K562 (cell line): Measurements from ENCODE around the gene SND1. TPM values are rescaled to one million over a fixed set of nuclear protein-coding genes. Genes with fewer than 3 reads are reported as not detected.

Experiments used
- ATAC-seq: fragments of 200-7000 bp; cut with Tn5 transposase; 3 replicates; pipeline ENCODE4 v1.9.1; 2020; ENCODE audit warnings: moderate library complexity
- BruUV-seq: library from RNA; stranded (reverse); fragments of 400-500 nt; replicated peaks from 2 replicates; lab custom pipeline; 2021; lab: Mats Ljungman, UMichigan
- CTCF ChIA-PET: fragments of 300-600 bp; formaldehyde crosslinking; extraction: SDS; loops from one replicate; lab custom pipeline; 2021; ENCODE audit warnings: low intra/inter-chr PET ratio; lab: Yijun Ruan, JAX
- POLR2A ChIA-PET: fragments of 300-600, 350-650 bp; sonication (Branson Sonifier 250); formaldehyde crosslinking; extraction: SDS; loops from one replicate; lab custom pipeline; 2021; ENCODE audit warnings: antibody characterized with exemption, inconsistent platforms; lab: Yijun Ruan, JAX
- DNase-seq, 4 experiments: peaks; one replicate each; pipeline versions ENCODE4 v3.0.0 to v3.0.0-alpha.2; 2011 to 2018; ENCODE audit warnings: low spot score in 3 of 4, mixed read lengths in 3 of 4; ENCODE audit errors: extremely low read depth in 1 of 4
- FAIRE-seq: peaks from 2 replicates; lab custom pipeline; 2011; peaks lifted over from hg19 to GRCh38; lab: Jason Lieb, UNC
- H2AFZ ChIP-seq: 2 replicates; pipeline ENCODE4 v1.6.0; 2011; ENCODE audit warnings: low read depth, low read length, control low read depth, inconsistent platforms
- H3K27ac ChIP-seq: fragments of 200-600 bp; 3 replicates; pipeline ENCODE4 v1.8.0; 2011; ENCODE audit warnings: low read depth, mild to moderate bottlenecking, control low read depth, inconsistent platforms, low read length, moderate library complexity, mixed read lengths; ENCODE audit errors: extremely low read depth
- H3K27me3 ChIP-seq, 2 experiments: fragments of 300-600 bp in 1 of 2; 2 replicates in 1 of 2; 3 replicates in 1 of 2; pipeline versions ENCODE4 v1.6.0 to v1.8.0; 2011; ENCODE audit warnings: inconsistent platforms in 2 of 2, low read length in 2 of 2, mild to moderate bottlenecking in 1 of 2, mixed read lengths in 1 of 2, moderate library complexity in 1 of 2; ENCODE audit not compliant: control insufficient read depth in 2 of 2, insufficient read depth in 2 of 2
- H3K36me3 ChIP-seq: fragments of 300-600 bp; 3 replicates; pipeline ENCODE4 v1.8.0; 2011; ENCODE audit warnings: mild to moderate bottlenecking, low read length, inconsistent platforms; ENCODE audit not compliant: control insufficient read depth, insufficient read depth
- H3K4me1 ChIP-seq, 2 experiments: fragments of 200-600 bp in 1 of 2; replicated peaks in 1 of 2; 2 replicates in 1 of 2; 3 replicates in 1 of 2; pipeline versions ENCODE4 v1.5.1 to v1.8.0; 2011; ENCODE audit warnings: inconsistent platforms in 2 of 2, low read length in 2 of 2, mild to moderate bottlenecking in 1 of 2, mixed read lengths in 1 of 2, moderate library complexity in 1 of 2; ENCODE audit not compliant: control insufficient read depth in 2 of 2, insufficient read depth in 2 of 2
- H3K4me2 ChIP-seq: 2 replicates; pipeline ENCODE4 v1.6.1; 2011; ENCODE audit warnings: low read length, control low read depth, inconsistent platforms, mixed read lengths; ENCODE audit not compliant: insufficient read depth
- H3K4me3 ChIP-seq: fragments of 200-600 bp; sonication (generic), shearing (Covaris generic); 2 replicates; pipeline ENCODE4 v1.5.1; 2016; ENCODE audit warnings: control low read depth, inconsistent platforms
- H3K79me2 ChIP-seq: fragments of 200-600 bp; 3 replicates; pipeline ENCODE4 v1.8.0; 2011; ENCODE audit warnings: low read length, inconsistent platforms; ENCODE audit not compliant: control insufficient read depth, insufficient read depth
- H3K9ac ChIP-seq, 2 experiments: 2 replicates each; pipeline versions ENCODE4 v1.6.0 to v1.6.1; 2011; ENCODE audit warnings: low read depth in 2 of 2, low read length in 2 of 2, control low read depth in 1 of 2, inconsistent platforms in 1 of 2, mild to moderate bottlenecking in 1 of 2, mixed read lengths in 1 of 2; ENCODE audit not compliant: insufficient read depth in 1 of 2
- H3K9me1 ChIP-seq: one replicate; pipeline ENCODE4 v1.6.0; 2011; ENCODE audit warnings: inconsistent platforms, mild to moderate bottlenecking, low read length, moderate library complexity; ENCODE audit not compliant: control insufficient read depth, insufficient read depth
- H3K9me3 ChIP-seq: replicated peaks from 2 replicates; pipeline ENCODE4 v1.5.1; 2011; ENCODE audit warnings: low read depth, low read length, inconsistent platforms; ENCODE audit not compliant: control insufficient read depth, insufficient read depth
- H4K20me1 ChIP-seq: replicated peaks from 2 replicates; pipeline ENCODE4 v1.6.1; 2011; ENCODE audit warnings: low read length, inconsistent platforms, mixed read lengths; ENCODE audit not compliant: control insufficient read depth, insufficient read depth
- ATF6 ChIP-seq: sonication (generic); formaldehyde crosslinking; IDR thresholded peaks from 2 replicates; pipeline ENCODE4 v1.4.0; 2020; ENCODE audit warnings: mild to moderate bottlenecking, missing genetic modification reagents
- ELF1 ChIP-seq: fragments of 200-800 bp; sonication (Bioruptor generic); IDR thresholded peaks from 2 replicates; pipeline ENCODE4 v1.6.1; 2016; ENCODE audit warnings: missing genetic modification characterization, missing compliant biosample characterization
- HNRNPK ChIP-seq: fragments of 200-400 bp; formaldehyde crosslinking; IDR thresholded peaks from one replicate; pipeline ENCODE4 v1.6.1; 2018; ENCODE audit warnings: mild to moderate bottlenecking, low read depth, low read length; ENCODE audit not compliant: poor library complexity, severe bottlenecking
- NFYB ChIP-seq: IDR thresholded peaks from 2 replicates; pipeline ENCODE4 v1.6.1; 2011; ENCODE audit warnings: mild to moderate bottlenecking, moderate library complexity; ENCODE audit not compliant: insufficient read length; ENCODE audit errors: extremely low read depth
- RCOR1 ChIP-seq, 2 experiments: IDR thresholded peaks; 2 replicates each; pipeline ENCODE4 v1.6.1; 2012; ENCODE audit warnings: low read depth in 2 of 2, low read length in 2 of 2, borderline replicate concordance in 1 of 2, improper control_type of control experiment in 1 of 2
- ZC3H4 ChIP-seq: sonication (generic); formaldehyde crosslinking; IDR thresholded peaks from 2 replicates; pipeline ENCODE4 v1.9.0; 2021; ENCODE audit warnings: missing genetic modification reagents, borderline replicate concordance
- ZNF436 ChIP-seq: fragments of 250-450, 450-650 bp; sonication (Bioruptor Pico); formaldehyde crosslinking; IDR thresholded peaks from 2 replicates; pipeline ENCODE4 v1.7.0; 2020; ENCODE audit warnings: mild to moderate bottlenecking
- ZNF444 ChIP-seq: fragments of 250-450 bp; sonication (Bioruptor Pico); IDR thresholded peaks from 2 replicates; pipeline ENCODE4 v1.4.0; 2020; ENCODE audit warnings: mild to moderate bottlenecking, moderate library complexity
- ZNF639 ChIP-seq, 2 experiments: fragments of 200-800 bp in 1 of 2; sonication (Bioruptor generic) in 1 of 2; sonication (generic) in 1 of 2; formaldehyde crosslinking in 1 of 2; IDR thresholded peaks in 1 of 2; conservative IDR thresholded peaks in 1 of 2; 2 replicates each; pipeline versions ENCODE4 v1.5.0 to v1.6.1; 2016 to 2020; ENCODE audit warnings: missing compliant biosample characterization in 1 of 2, missing genetic modification characterization in 1 of 2, missing genetic modification reagents in 1 of 2
- WGBS: fragments of 100-300 bp; shearing (Covaris generic); methylation state at CpG from one replicate; pipeline ENCODE4 v1.1.6; 2016; ENCODE audit warnings: low coverage, mixed read lengths; ENCODE audit not compliant: insufficient coverage; ENCODE audit errors: missing lambda C conversion rate; 5-methylcytosine and 5-hydroxymethylcytosine counted together
- in situ Hi-C: fragments of 300-500 bp; cut with MboI; formaldehyde crosslinking; loops from 4 replicates; pipeline ENCODE4 v1.15.0; 2018; ENCODE audit warnings: inconsistent platforms, mixed read lengths
- intact Hi-C: fragments of 100-400 bp; cut with micrococcal nuclease; formaldehyde crosslinking; loops from 2 replicates; pipeline ENCODE4 v1.14.2; 2022
- polyA plus RNA-seq, 8 experiments: library from polyadenylated mRNA; depleted of rRNA in 4 of 8; stranded (reverse) in 5 of 8; unstranded in 3 of 8; fragments of >200 nt; fragmentation: Nextera tagmentation in 2 of 8; fragmentation: Illumina TruSeq in 1 of 8; extraction: Ambion mirVana in 2 of 8; extraction: Trizol in 1 of 8; gene quantifications; 2 replicates each; pipeline versions ENCODE4 v1.2.1 to v1.2.3, GENCODE V29; 2011 to 2014; ENCODE audit warnings: inconsistent platforms in 1 of 8, missing spikeins in 1 of 8
- total RNA-seq, 7 experiments: library from RNA; depleted of rRNA in 6 of 7; stranded (reverse); fragments of >200 nt in 6 of 7; fragmentation: Illumina TruSeq in 2 of 7; extraction: Trizol in 2 of 7; gene quantifications; 2 replicates each; pipeline versions ENCODE4 v1.2.1 to v1.2.3, GENCODE V29; 2011 to 2021; ENCODE audit warnings: low replicate concordance in 1 of 7
- TF ChIP-seq, protein P1 (sequence below): fragments of 150-350 bp; conservative IDR thresholded peaks from 2 replicates; pipeline ENCODE4 v1.6.1; 2014; ENCODE audit warnings: low read length
- TF ChIP-seq, protein P2 (sequence below), 2 experiments: fragments of 150-350 bp in 1 of 2; IDR thresholded peaks; 2 replicates each; pipeline ENCODE4 v1.6.1; 2012 to 2016; ENCODE audit warnings: low read depth in 2 of 2, low read length in 2 of 2, mild to moderate bottlenecking in 1 of 2, moderate library complexity in 1 of 2

Gene SND1
- total and polyA plus RNA-seq, 9 of the 15 experiments (the other 6 are each of a cell fraction or from before 2014, with no cell fraction given), result 46.5 to 307 (median 191) TPM

GRCh38 chr7:127755965-127756364 lies 104.0 kb downstream of the SND1 start:
- H3K9me1 ChIP-seq, result no peaks in the 10 kb centered on the region
- ATAC-seq, result no peak
- H3K9ac ChIP-seq, result no peak overlapping the region
- peaks cover 37% of the 10 kb centered on the region for H4K20me1 ChIP-seq
- ChIA-PET CTCF (no interaction called here), POLR2A (interaction anchor here (0.6 to 1.6 kb wide), 3 partner anchors 10 to 194 kb away, joined by 4 to 6 read pairs (median 4); no protein-coding TSS in a partner anchor)
- H3K27ac ChIP-seq, result no peak overlapping the region
- BruUV-seq, result no TSS peak
- H3K79me2 ChIP-seq, result peaks cover 96% of the 10 kb centered on the region
- WGBS, result 91% methylated on average over 2 of the region's 2 CpGs
- peaks cover 33% of the 10 kb centered on the region; the same call in 2 of the 3 replicates for H3K36me3 ChIP-seq
- intact Hi-C loops, result no loop called here
- no peaks in the 10 kb centered on the region for H3K27me3 ChIP-seq
- no peak for DNase-seq
- peaks cover 3 to 7% of the 10 kb centered on the region in 2 experiments; a peak in 2 of 5 replicates for H3K4me1 ChIP-seq
- H3K4me3 ChIP-seq, result no peak overlapping the region
- in situ Hi-C loops, result no loop called here
- no peaks in the 10 kb centered on the region for H3K9me3 ChIP-seq
- no peak overlapping the region for H2AFZ ChIP-seq
- no peak for FAIRE-seq
- H3K4me2 ChIP-seq, result no peak overlapping the region
- TF ChIP-seq, protein P1, sequence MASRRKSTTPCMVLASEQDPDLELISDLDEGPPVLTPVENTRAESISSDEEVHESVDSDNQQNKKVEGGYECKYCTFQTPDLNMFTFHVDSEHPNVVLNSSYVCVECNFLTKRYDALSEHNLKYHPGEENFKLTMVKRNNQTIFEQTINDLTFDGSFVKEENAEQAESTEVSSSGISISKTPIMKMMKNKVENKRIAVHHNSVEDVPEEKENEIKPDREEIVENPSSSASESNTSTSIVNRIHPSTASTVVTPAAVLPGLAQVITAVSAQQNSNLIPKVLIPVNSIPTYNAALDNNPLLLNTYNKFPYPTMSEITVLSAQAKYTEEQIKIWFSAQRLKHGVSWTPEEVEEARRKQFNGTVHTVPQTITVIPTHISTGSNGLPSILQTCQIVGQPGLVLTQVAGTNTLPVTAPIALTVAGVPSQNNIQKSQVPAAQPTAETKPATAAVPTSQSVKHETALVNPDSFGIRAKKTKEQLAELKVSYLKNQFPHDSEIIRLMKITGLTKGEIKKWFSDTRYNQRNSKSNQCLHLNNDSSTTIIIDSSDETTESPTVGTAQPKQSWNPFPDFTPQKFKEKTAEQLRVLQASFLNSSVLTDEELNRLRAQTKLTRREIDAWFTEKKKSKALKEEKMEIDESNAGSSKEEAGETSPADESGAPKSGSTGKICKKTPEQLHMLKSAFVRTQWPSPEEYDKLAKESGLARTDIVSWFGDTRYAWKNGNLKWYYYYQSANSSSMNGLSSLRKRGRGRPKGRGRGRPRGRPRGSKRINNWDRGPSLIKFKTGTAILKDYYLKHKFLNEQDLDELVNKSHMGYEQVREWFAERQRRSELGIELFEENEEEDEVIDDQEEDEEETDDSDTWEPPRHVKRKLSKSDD, result no peak
- no peak for TF ChIP-seq ATF6 (CRISPR knock-in tag)
- TF ChIP-seq ZNF436, result no peak
- no peak for TF ChIP-seq ZC3H4
- TF ChIP-seq, protein P2, sequence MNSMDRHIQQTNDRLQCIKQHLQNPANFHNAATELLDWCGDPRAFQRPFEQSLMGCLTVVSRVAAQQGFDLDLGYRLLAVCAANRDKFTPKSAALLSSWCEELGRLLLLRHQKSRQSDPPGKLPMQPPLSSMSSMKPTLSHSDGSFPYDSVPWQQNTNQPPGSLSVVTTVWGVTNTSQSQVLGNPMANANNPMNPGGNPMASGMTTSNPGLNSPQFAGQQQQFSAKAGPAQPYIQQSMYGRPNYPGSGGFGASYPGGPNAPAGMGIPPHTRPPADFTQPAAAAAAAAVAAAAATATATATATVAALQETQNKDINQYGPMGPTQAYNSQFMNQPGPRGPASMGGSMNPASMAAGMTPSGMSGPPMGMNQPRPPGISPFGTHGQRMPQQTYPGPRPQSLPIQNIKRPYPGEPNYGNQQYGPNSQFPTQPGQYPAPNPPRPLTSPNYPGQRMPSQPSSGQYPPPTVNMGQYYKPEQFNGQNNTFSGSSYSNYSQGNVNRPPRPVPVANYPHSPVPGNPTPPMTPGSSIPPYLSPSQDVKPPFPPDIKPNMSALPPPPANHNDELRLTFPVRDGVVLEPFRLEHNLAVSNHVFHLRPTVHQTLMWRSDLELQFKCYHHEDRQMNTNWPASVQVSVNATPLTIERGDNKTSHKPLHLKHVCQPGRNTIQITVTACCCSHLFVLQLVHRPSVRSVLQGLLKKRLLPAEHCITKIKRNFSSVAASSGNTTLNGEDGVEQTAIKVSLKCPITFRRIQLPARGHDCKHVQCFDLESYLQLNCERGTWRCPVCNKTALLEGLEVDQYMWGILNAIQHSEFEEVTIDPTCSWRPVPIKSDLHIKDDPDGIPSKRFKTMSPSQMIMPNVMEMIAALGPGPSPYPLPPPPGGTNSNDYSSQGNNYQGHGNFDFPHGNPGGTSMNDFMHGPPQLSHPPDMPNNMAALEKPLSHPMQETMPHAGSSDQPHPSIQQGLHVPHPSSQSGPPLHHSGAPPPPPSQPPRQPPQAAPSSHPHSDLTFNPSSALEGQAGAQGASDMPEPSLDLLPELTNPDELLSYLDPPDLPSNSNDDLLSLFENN (IDR thresholded peaks at IDR 0.05; ENCODE audit: low read depth in 2 of 2, low read length in 2 of 2), result no peak
- no peak for TF ChIP-seq ELF1 (tag)
- no peak for TF ChIP-seq RCOR1 (IDR thresholded peaks at IDR 0.05; ENCODE audit: borderline replicate concordance in 1 of 2, low read depth in 2 of 2, low read length in 2 of 2)
- TF ChIP-seq HNRNPK, result no peak
- TF ChIP-seq NFYB, result no peak
- no peak for TF ChIP-seq ZNF639 (CRISPR knock-in tag; conservative IDR thresholded peaks at IDR 0.05 in 1 of 2, IDR thresholded peaks at IDR 0.05 in 1 of 2)
- TF ChIP-seq ZNF444 (CRISPR knock-in tag), result no peak
